ENCODE results near the gene ENPEP.
"Not testable (repeated sequence)": the region's sequence is repeated elsewhere in the genome, so short reads cannot be mapped to it uniquely, and the experiment has no call there.

GRCh38 chr4:110475080-110475479 is 875 bp upstream of the ENPEP start:
- TF ChIP-seq CTCF, POLR2A (IDR thresholded peaks at IDR 0.05): not testable (repeated sequence)

Data from thyroid gland (tissue), 4 donors.